Stimulated activated CD8-positive, alpha-beta memory T cell treated with anti-CD3 and anti-CD28 coated beads, Interleukin-4, amount 100 ng/mL, for 4 hours (primary cell): ENCODE results near the gene CCL22.

Experiments used
- DNase-seq, 2 donors: peaks; one replicate each; pipeline ENCODE4 v3.0.0-alpha.2; 2020; ENCODE audit warnings: low read depth in 2 of 2, low spot score in 1 of 2

CCL22 gene

GRCh38 chr16:57345666-57346204 lies 12.8 kb upstream of the CCL22 start:
- no peak for DNase-seq

- no peak for DNase-seq
These were observed 10.7 kb upstream of the CCL22 start for GRCh38 chr16:57347858-57348257.

- no peak for DNase-seq
These were observed 10.3 kb upstream of the CCL22 start for GRCh38 chr16:57348327-57348726.

GRCh38 chr16:57349212-57350031 lies 9.2 kb upstream of the CCL22 start:
- no peak for DNase-seq

GRCh38 chr16:57352636-57353047 lies 5.9 kb upstream of the CCL22 start:
- DNase-seq, result no peak

GRCh38 chr16:57354311-57354710 lies 4.3 kb upstream of the CCL22 start:
- no peak for DNase-seq

- DNase-seq, result no peak
These were observed 2.6 kb upstream of the CCL22 start for GRCh38 chr16:57355898-57356414.

- DNase-seq, result no peak
These were observed 2.0 kb upstream of the CCL22 start for GRCh38 chr16:57356547-57356946.

- DNase-seq, result no peak
These were observed 1.1 kb upstream of the CCL22 start for GRCh38 chr16:57357330-57358085.

- DNase-seq, result no peak
These were observed 530 bp upstream of the CCL22 start for GRCh38 chr16:57358086-57358420.

- no peak for DNase-seq
These were observed 1.8 kb downstream of the CCL22 start for GRCh38 chr16:57360321-57360935.

- DNase-seq, result no peak
These were observed 2.8 kb downstream of the CCL22 start for GRCh38 chr16:57361404-57361803.

- DNase-seq, result no peak
These were observed 5.6 kb downstream of the CCL22 start for GRCh38 chr16:57364143-57364542.

- DNase-seq, result no peak
These were observed 8.0 kb downstream of the CCL22 start for GRCh38 chr16:57366544-57367040.

GRCh38 chr16:57367116-57367752 lies 8.7 kb downstream of the CCL22 start:
- DNase-seq, result no peak

- no peak for DNase-seq
These were observed 13.2 kb downstream of the CCL22 start for GRCh38 chr16:57371494-57372371.

- DNase-seq, result no peak
These were observed 14.0 kb downstream of the CCL22 start, which contains the start of gene CX3CL1 for GRCh38 chr16:57372372-57373116. TSS of gene CX3CL1 (plus strand) at chr16:57372490. CDS start at chr16:57372569, 79 bp downstream.

- DNase-seq, result no peak
These were observed 14.7 kb downstream of the CCL22 start for GRCh38 chr16:57373117-57373947.
